Mesodermal cell (in vitro differentiated cells): ENCODE data around the gene AKAP13.
A peak's percentile ranks its signal among the peaks of the same experiment; 100 is the strongest.

Experiments used
- H3K27ac ChIP-seq: 2 replicates; pipeline ENCODE4 v1.7.0; 2013; ENCODE audit warnings: mild to moderate bottlenecking, low read depth, low read length, moderate library complexity; ENCODE audit not compliant: severe bottlenecking
- H3K36me3 ChIP-seq: 2 replicates; pipeline ENCODE4 v1.7.1; 2013; ENCODE audit warnings: mild to moderate bottlenecking, low read length, moderate library complexity; ENCODE audit not compliant: control insufficient read depth, insufficient read depth
- H3K4me1 ChIP-seq: one replicate; pipeline ENCODE4 v1.7.1; 2013; ENCODE audit warnings: mild to moderate bottlenecking, low read length; ENCODE audit not compliant: insufficient read depth, control insufficient read depth, poor library complexity, severe bottlenecking
- H3K4me3 ChIP-seq: 2 replicates; pipeline ENCODE4 v1.7.0; 2013; ENCODE audit warnings: low read length, control low read depth, mild to moderate bottlenecking; ENCODE audit not compliant: insufficient read depth, poor library complexity, severe bottlenecking; ENCODE audit errors: extremely low read depth
- H3K9me3 ChIP-seq: 2 replicates; pipeline ENCODE4 v1.7.1; 2013; ENCODE audit warnings: mild to moderate bottlenecking, low read length, moderate library complexity; ENCODE audit not compliant: control insufficient read depth
- WGBS, 2 experiments: methylation state at CpG; one replicate each; pipeline ENCODE4 v1.1.5; 2013; ENCODE audit warnings: missing lambda C conversion rate in 2 of 2; ENCODE audit not compliant: insufficient coverage in 2 of 2; 5-methylcytosine and 5-hydroxymethylcytosine counted together

AKAP13 gene

DNA sequence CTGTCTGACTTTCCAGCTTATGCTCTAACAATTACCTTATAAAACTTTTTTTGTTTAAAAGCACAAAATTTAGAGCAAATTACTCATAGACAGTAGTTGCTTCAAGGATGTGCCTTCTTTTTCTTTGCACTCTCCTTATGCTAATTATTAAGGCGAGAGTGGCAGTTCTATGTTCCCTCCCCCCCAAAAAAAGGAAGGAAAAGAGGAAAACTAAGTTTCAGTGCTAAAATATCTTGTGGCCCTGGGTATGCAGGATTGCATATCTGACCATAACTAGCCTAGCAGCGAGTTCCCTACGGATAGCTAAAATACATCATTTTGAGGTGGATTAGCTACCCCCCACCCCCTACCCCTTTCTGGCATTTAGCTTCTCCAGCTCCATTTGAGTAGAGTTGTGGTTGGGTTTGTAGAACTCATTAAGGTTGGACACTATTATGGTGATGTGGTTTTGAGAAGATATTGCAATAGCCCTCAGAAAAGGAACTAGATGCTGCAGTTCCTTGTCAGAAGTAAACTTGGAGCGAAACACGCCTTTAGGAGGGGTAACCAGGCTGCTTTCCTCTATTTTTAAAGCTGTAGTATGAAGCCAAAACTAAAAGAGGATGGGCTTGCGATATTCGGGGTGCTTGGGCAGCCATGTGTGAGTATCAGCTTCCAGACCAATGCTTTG lies 174.6 kb downstream of the AKAP13 start:
- no peak overlapping the region for H3K27ac ChIP-seq
- no peaks in the 10 kb centered on the region for H3K4me1 ChIP-seq
- no peak overlapping the region for H3K4me3 ChIP-seq
- 97 to 98% methylated on average over 4 to 5 of the region's 7 CpGs for WGBS, 2 experiments
- peaks cover 29% of the 10 kb centered on the region for H3K36me3 ChIP-seq
- no peaks in the 10 kb centered on the region for H3K9me3 ChIP-seq

DNA sequence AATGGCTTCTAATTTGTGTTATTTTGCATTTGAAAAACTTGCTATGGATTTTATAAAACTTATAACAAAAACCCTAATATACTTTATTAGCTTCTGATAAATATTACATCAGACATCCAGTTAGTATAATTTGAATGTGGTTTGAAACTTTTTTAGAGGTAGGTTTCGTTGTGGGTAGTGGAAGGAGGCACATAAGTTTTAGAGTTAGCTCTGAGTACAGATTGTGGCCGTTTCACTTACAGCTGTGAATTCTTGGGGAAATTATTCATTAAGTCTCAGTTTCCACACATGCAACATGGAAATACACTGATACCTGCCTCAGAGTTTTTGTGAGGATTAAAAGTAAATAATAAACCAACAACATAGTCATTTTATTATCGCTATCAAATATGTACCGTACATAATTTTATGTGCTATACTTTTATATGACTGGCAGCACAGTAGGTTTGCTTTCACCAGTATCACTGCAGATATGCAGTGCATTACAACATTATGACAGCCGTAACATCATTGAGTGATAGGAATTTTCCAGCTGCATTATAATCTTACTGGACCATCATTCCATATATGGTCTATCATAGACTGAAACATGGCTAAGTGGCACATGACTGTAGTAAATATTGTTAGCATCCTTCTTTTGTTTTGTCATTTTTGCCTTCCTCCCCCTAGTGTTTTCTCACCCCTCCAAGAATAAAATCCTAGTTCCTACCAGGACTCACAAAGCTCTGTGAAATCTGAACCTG lies 175.6 kb downstream of the AKAP13 start:
- Histone ChIP-seq H3K4me3 (no peak overlapping the region), H3K36me3 (peaks cover 31% of the 10 kb centered on the region), H3K4me1 (no peaks in the 10 kb centered on the region), H3K27ac (no peak overlapping the region), H3K9me3 (no peaks in the 10 kb centered on the region)
- 71 to 100% methylated on average over 1 to 2 of the region's 5 CpGs for WGBS, 2 experiments

DNA sequence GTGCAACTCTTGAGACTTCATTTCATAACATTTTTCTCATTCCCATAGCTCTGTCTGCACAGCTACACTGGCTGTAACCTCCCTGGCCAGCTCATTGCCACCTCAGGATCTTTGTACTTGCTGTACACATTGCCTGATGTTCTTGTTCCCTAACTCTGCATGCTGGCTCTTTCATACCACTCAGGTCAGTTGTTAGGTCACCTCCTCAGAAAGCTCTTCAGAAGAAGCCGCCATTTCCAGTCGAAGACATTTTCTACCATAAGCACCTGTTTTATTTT lies 176.2 kb downstream of the AKAP13 start:
- WGBS, 2 experiments = no CpG with 5 or more reads among the region's 2 CpGs
- H3K27ac ChIP-seq = no peak overlapping the region
- H3K9me3 ChIP-seq = no peaks in the 10 kb centered on the region
- H3K4me3 ChIP-seq = no peak overlapping the region
- peaks cover 35% of the 10 kb centered on the region for H3K36me3 ChIP-seq
- no peaks in the 10 kb centered on the region for H3K4me1 ChIP-seq

DNA sequence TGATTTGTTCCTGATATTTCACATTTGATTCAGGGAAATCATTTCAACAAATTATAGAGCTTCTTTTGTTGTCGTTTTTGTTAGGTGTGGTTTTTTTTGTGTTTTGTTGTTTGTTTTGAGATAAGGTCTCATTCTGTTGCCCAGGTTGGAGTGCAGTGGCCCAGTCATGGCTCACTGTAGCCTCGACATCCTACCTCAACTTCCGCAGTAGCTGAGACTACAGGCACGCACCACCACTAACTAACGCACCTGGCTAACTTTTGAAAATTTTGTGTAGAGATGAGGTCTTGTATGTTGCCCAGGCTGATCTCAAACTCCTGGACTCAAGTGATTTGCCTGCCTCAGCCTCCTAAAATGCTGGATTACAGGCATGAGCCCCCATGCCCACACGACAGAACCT lies 177.0 kb downstream of the AKAP13 start:
- no peaks in the 10 kb centered on the region for H3K9me3 ChIP-seq
- peaks cover 39% of the 10 kb centered on the region for H3K36me3 ChIP-seq
- WGBS, 2 experiments = 100% methylated on average over 3 to 4 of the region's 6 CpGs
- H3K4me3 ChIP-seq = no peak overlapping the region
- H3K27ac ChIP-seq = no peak overlapping the region
- no peaks in the 10 kb centered on the region for H3K4me1 ChIP-seq

DNA sequence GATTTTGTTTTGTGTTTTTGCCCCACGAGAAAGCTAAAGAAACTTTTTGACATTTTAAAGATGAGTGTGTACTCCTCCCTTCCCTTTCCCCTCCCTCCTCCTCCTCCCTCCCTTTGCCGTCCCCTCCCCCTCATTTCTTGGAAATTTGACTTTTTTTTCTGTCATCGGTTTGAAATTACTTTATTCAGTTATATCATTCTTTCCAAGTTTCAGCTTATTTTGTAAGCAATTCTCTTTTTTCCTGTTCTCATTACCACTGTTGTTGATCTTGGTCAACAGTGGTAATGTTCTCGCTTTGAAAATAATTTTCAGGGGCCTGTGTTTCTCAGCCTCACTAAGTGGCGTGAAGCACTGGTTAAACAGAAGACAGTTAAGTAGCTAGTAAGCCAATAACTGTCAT lies 178.4 kb downstream of the AKAP13 start:
- WGBS, 2 experiments = 83 to 93% methylated on average over 1 to 2 of the region's 5 CpGs
- Histone ChIP-seq H3K4me1 (no peaks in the 10 kb centered on the region), H3K36me3 (peaks cover 25% of the 10 kb centered on the region), H3K4me3 (no peak overlapping the region), H3K9me3 (no peaks in the 10 kb centered on the region), H3K27ac (no peak overlapping the region)

DNA sequence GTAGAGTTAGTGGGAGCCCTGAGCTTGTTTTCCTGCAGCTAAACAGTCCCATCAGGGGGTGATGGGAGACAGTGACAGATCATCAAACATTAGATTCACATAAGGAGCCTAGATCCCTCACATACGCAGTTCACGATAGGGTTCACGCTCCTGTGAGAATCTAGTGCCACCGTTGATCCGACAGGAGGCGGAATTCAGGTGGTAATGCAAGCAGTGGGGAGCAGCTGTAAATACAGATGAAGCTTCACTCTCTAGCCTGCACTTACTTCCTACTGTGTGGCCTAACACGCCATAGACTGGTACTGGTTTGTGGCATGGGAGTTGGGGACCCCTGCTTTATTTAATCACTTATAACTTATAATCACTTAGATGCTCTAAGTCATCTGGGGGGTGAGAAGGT lies 179.1 kb downstream of the AKAP13 start:
- Histone ChIP-seq H3K9me3 (no peaks in the 10 kb centered on the region), H3K36me3 (peaks cover 21% of the 10 kb centered on the region), H3K4me3 (no peak overlapping the region), H3K27ac (no peak overlapping the region), H3K4me1 (no peaks in the 10 kb centered on the region)
- 81% methylated on average over 5 to 6 of the region's 7 CpGs for WGBS, 2 experiments

DNA sequence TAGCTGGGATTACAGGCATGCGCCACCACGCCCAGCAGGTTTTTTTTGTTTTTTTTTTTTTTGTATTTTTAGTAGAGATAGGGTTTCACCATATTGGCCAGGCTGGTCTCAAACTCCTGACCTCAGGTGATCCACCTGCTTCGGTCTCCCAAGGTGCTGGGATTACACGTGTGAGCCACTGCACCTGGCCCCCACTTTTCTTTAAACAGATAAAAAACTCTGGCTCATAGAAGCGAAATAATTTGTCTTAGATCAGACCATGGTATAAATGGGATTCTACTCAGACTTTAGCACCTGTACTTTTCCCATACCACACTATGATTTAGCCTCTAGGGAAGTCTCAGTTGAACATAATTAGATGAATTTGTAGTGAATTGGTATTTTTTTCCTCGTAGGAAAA lies 182.4 kb downstream of the AKAP13 start:
- no peaks in the 10 kb centered on the region for H3K4me1 ChIP-seq
- peaks cover 19% of the 10 kb centered on the region for H3K36me3 ChIP-seq
- H3K9me3 ChIP-seq = no peaks in the 10 kb centered on the region
- H3K4me3 ChIP-seq = no peak overlapping the region
- H3K27ac ChIP-seq = no peak overlapping the region
- 94 to 100% methylated on average over 3 of the region's 6 CpGs for WGBS, 2 experiments

DNA sequence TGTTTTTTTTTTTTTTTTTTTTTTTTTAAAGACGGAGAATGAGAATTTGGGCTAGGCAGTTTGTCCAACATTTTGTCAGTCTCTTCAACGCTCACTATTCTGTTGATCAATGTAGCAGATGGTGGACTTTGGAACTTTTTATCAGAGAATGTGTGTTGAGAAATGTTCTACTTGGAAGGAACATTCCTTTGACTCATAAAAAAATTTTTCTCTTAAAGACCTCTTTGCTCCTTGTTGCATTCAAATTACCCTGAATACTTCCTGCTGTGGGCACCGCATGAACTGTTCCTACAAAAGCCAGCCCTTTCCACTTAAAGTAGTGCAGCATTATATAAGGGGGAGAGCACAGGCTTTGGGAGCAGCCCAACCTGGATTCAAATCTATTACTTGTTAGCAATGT lies 182.9 kb downstream of the AKAP13 start:
- no peaks in the 10 kb centered on the region for H3K9me3 ChIP-seq
- no CpG with 5 or more reads among the region's 3 CpGs for WGBS, 2 experiments
- no peak overlapping the region for H3K4me3 ChIP-seq
- peaks cover 19% of the 10 kb centered on the region for H3K36me3 ChIP-seq
- H3K4me1 ChIP-seq = no peaks in the 10 kb centered on the region
- no peak overlapping the region for H3K27ac ChIP-seq

DNA sequence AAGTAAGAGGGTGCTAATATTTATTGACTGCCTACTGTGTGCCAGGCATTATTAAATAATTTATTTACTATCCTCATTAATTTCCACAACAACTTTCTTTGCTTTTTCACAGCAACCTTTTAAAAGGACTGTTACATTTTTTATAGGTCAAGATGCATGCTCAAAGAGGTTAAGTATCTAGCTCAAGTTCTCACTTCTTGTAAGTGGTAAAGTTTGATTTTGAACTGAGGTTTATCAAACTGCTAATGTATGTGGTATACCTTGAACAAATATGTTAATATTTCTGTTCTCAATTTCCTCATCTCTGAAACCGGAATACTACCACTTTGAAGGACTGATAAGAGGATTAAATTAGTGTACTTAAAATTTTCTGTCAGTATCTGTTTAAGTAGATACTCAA lies 183.3 kb downstream of the AKAP13 start:
- Histone ChIP-seq H3K36me3 (peaks cover 19% of the 10 kb centered on the region), H3K4me3 (no peak overlapping the region), H3K27ac (no peak overlapping the region), H3K4me1 (no peaks in the 10 kb centered on the region), H3K9me3 (no peaks in the 10 kb centered on the region)
- no CpG with 5 or more reads among the region's 1 CpG for WGBS, 2 experiments

DNA sequence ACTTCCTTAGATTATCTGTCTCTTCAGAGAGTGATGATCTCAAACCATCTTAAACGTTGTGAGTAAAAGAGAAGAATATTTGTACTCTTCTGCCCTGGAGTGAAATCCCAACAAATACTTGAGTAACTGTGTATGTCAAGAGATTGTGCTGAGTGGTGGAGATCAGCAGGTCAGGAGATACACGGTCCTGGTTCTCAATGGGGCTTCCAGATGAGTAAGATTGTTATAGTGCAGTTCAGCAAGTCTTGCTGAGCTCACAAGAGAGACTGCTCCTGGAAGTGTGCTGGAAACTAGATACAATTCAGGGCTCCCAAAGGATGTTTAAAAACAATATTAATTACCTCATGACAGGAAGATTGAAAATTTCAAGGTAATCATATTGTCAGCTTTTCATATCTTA lies 184.3 kb downstream of the AKAP13 start:
- Histone ChIP-seq H3K4me3 (no peak overlapping the region), H3K4me1 (no peaks in the 10 kb centered on the region), H3K36me3 (peaks cover 19% of the 10 kb centered on the region), H3K27ac (peak overlapping the region; percentile 2), H3K9me3 (no peaks in the 10 kb centered on the region)
- 73 to 85% methylated on average over 1 to 2 of the region's 2 CpGs for WGBS, 2 experiments

DNA sequence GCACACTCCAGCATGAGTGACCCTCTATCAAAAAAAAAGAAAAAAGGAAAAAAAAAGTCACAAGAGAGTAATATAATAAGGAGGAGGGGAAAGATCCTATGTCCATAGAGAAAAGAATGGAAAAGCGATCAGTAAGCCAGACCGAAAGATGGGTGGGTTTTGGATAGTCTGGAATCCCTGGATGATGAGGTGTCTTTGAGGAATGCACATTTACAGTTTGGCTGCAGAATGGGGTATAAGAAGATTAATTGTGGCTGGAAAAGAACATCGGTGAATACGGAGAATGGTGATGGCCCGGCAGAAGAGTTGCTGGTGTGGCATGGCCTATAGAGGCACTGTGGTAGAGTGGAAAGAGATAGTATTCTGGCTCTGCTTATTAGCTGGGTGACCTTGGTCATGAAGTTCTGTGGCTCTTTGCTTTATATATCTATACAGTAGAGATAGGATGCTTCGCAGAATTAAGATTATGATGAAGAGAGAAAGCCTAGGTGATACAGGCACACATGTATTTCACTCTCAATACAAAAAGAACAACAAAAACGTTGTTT lies 187.9 kb downstream of the AKAP13 start:
- H3K27ac ChIP-seq = no peak overlapping the region
- H3K4me3 ChIP-seq = no peak overlapping the region
- WGBS, 2 experiments = 93 to 100% methylated on average over 5 to 6 of the region's 7 CpGs
- H3K9me3 ChIP-seq = no peaks in the 10 kb centered on the region
- H3K4me1 ChIP-seq = no peaks in the 10 kb centered on the region
- H3K36me3 ChIP-seq = peaks cover 6% of the 10 kb centered on the region
